Left ventricle myocardium inferior (tissue), 1 donor: Measurements from ENCODE around the gene SFRP4. TPM values are rescaled to one million over a fixed set of nuclear protein-coding genes. Genes with fewer than 3 reads are reported as not detected.

Experiments
- DNase-seq: peaks from one replicate; pipeline ENCODE4 v3.0.0-alpha.2; 2020
- H3K27ac ChIP-seq: fragments of 200-600 bp; replicated peaks from 2 replicates; pipeline ENCODE4 v1.8.0; 2021
- H3K27me3 ChIP-seq: fragments of 200-600 bp; 2 replicates; pipeline ENCODE4 v1.8.0; 2021; ENCODE audit warnings: low read depth
- H3K36me3 ChIP-seq: fragments of 200-600 bp; 2 replicates; pipeline ENCODE4 v1.8.0; 2021
- H3K4me1 ChIP-seq: fragments of 200-600 bp; 2 replicates; pipeline ENCODE4 v1.8.0; 2021
- H3K4me3 ChIP-seq: fragments of 200-600 bp; 2 replicates; pipeline ENCODE4 v1.8.0; 2021; ENCODE audit warnings: mild to moderate bottlenecking, moderate library complexity
- H3K9me3 ChIP-seq: fragments of 200-600 bp; replicated peaks from 2 replicates; pipeline ENCODE4 v1.8.0; 2021
- intact Hi-C: fragments of 100-400 bp; cut with micrococcal nuclease; formaldehyde crosslinking; loops from one replicate; pipeline ENCODE4 v1.11.0; 2022
- total RNA-seq: library from RNA; stranded (reverse); fragmentation: NEBNext Ultra II Directional; extraction: Animal tissue kit (Norgen Biotek cat#: 25700); gene quantifications from one replicate; pipeline ENCODE4 v1.2.1, GENCODE V29; 2021
- TF ChIP-seq, protein P1 (sequence below): fragments of 200-600 bp; IDR thresholded peaks from 2 replicates; pipeline ENCODE4 v1.8.0; 2021; ENCODE audit warnings: antibody characterized with exemption, mild to moderate bottlenecking, borderline replicate concordance
- donor health status: DM: no; HTN: yes; CAD: no; lungs with severe emphysema.

The SFRP4 gene
- total RNA-seq, 1 donor from 2014 or later: 2.1 TPM

DNA sequence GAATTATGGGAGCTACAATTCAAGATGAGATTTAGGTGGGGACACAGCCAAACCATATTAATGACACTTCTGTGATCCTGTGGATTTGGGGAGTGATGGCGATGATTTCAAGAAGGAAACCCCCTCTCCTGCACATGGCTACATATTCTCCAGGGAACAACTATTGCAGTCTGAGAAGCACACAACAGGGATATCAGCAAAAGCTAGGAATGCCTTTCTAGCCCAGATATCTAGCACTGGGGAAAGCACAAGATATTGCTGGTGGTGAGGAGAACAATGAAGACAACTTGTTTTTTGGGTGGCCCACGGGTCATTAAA lies 28.1 kb upstream of the SFRP4 start:
- no peaks in the 10 kb centered on the region for H3K36me3 ChIP-seq
- DNase-seq: no peak
- no peaks in the 10 kb centered on the region for H3K27me3 ChIP-seq
- peaks cover 57% of the 10 kb centered on the region for H3K4me1 ChIP-seq
- intact Hi-C loops: no loop called here
- no peak overlapping the region for H3K4me3 ChIP-seq
- TF ChIP-seq, protein P1, sequence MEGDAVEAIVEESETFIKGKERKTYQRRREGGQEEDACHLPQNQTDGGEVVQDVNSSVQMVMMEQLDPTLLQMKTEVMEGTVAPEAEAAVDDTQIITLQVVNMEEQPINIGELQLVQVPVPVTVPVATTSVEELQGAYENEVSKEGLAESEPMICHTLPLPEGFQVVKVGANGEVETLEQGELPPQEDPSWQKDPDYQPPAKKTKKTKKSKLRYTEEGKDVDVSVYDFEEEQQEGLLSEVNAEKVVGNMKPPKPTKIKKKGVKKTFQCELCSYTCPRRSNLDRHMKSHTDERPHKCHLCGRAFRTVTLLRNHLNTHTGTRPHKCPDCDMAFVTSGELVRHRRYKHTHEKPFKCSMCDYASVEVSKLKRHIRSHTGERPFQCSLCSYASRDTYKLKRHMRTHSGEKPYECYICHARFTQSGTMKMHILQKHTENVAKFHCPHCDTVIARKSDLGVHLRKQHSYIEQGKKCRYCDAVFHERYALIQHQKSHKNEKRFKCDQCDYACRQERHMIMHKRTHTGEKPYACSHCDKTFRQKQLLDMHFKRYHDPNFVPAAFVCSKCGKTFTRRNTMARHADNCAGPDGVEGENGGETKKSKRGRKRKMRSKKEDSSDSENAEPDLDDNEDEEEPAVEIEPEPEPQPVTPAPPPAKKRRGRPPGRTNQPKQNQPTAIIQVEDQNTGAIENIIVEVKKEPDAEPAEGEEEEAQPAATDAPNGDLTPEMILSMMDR: no peak
- H3K27ac ChIP-seq: peak overlapping the region; percentile 83
- no peaks in the 10 kb centered on the region for H3K9me3 ChIP-seq

DNA sequence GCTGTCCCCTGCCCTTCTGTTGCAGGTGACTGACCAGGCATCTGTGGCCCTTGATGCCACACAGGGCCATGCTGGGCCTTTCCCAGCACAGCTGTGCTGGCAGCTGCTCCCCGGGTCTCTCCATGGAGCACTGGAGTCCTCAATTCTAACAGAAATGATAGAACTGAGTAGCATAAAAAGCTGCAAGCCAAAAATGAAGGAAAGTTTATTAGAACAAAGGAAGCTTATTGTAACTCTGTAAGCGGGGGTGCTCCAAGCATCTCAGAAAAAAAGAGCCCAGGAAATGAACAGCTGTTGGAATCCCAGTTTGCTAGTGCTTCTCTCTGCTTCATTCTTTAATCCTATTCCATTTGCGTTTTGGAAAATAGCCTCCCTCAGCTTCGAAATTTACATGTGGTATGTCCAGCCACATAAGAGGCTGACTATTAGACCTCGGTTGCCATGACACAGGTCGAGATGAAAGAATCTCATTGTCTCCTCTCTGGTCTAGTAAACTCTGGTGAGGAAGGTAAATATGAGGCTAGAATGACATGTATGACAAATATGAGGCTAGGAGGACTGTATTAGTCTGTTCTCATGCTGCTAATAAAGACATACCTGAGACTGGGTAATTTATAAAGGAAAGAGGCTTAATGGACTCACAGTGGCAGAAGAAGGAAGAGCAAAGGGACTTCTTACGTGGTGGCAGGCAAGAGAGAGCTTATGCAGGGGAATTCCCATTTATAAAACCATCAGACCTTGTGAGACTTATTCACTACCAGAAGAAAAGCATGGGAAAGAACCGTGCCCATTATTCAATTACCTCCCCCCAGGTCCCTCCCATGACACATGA lies 27.5 kb upstream of the SFRP4 start:
- Histone ChIP-seq H3K4me1 (peaks cover 57% of the 10 kb centered on the region), H3K27me3 (no peaks in the 10 kb centered on the region), H3K9me3 (no peaks in the 10 kb centered on the region), H3K4me3 (no peak overlapping the region), H3K27ac (peak overlapping the region; percentile 83), H3K36me3 (no peaks in the 10 kb centered on the region)
- intact Hi-C loops: no loop called here
- no peak for DNase-seq
- TF ChIP-seq, protein P1: no peak

DNA sequence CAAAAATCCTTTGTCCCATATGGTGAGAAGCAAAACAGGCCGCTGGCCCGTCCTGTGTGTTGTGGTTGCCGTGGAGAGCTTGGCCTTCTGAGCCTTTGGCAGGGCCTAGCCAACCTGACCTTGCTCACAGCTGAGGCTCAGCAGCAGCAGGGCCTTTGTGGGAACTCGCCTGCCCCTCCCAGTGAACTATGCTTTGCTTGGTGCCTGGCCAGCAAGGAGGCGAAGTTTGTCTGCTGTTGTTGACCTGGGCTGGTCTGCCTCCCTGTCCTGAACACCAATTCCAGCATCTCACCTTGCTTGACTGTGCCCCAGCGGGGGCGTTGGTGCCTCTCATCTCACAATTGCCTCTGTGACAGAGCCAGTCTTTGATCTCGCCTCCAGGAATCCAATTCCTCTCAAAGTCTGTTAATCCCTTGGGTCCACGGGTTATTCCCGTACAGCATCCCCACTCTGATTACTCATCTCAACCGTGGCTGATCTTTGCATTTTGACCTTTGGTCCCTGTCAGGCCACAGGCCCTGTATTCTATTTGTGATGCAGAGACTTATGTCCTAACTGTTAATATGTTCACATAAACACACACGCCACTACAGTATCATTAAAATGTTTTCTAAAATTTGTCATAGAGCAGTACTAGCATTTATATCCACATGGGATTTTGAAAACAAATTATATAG lies 26.5 kb upstream of the SFRP4 start:
- peaks cover 53% of the 10 kb centered on the region for H3K4me1 ChIP-seq
- peaks cover 7% of the 10 kb centered on the region for H3K9me3 ChIP-seq
- DNase-seq: peak; percentile 82
- H3K4me3 ChIP-seq: no peak overlapping the region
- H3K36me3 ChIP-seq: no peaks in the 10 kb centered on the region
- H3K27ac ChIP-seq: peak overlapping the region; percentile 83
- no peaks in the 10 kb centered on the region for H3K27me3 ChIP-seq
- intact Hi-C loops: no loop called here
- TF ChIP-seq, protein P1: no peak

DNA sequence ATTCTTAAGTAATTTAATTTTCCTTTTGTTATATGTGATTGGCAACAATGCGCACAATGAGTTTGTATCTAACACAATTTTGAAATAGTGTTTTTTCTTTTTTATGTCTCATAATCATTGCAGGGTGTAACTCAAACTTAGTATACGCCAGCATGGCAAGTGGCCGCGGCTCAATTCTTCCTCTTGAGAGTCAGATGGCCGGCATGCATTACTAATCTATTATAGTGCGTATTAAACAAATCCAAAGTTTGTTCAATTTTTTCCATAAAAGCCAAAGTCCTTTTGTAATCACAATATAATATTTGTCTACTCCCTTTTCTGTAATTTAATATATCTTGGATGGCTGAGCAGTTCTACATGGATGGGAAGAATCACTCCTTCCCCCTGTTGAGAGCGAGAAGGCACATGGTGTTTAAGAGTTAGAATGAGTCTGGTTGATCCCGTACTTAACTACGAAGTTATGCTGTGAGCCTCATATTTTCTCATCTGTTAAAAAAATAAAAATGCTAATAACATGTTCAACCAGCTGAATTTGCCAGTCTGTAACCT lies 16.5 kb upstream of the SFRP4 start:
- Histone ChIP-seq H3K27me3 (no peaks in the 10 kb centered on the region), H3K9me3 (peaks cover 10% of the 10 kb centered on the region), H3K27ac (no peak overlapping the region), H3K4me1 (peaks cover 10% of the 10 kb centered on the region), H3K4me3 (no peak overlapping the region), H3K36me3 (no peaks in the 10 kb centered on the region)
- TF ChIP-seq, protein P1: no peak
- intact Hi-C loops: no loop called here
- DNase-seq: no peak

DNA sequence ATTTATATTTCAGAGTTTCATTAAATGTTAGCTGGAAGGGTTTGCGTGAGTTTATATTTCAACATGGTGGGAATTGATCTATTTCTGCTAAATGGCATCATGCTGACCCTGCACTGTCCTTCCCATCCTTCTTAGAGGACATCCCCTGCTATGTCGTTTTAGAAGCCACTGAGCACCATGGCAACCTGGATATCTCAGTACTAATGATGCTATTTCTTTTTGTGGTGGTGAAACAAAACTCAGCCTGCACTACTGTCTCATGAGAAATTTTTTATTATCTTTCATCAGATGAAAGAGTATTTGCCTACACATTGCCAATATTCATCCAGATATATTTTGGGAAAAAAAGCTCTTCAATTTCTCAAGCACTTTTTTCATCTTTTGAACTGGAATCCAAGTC lies 15.9 kb upstream of the SFRP4 start:
- Histone ChIP-seq H3K9me3 (peaks cover 8% of the 10 kb centered on the region), H3K4me1 (peaks cover 10% of the 10 kb centered on the region), H3K27me3 (no peaks in the 10 kb centered on the region), H3K36me3 (no peaks in the 10 kb centered on the region), H3K4me3 (no peak overlapping the region), H3K27ac (no peak overlapping the region)
- intact Hi-C loops: no loop called here
- no peak for DNase-seq
- TF ChIP-seq, protein P1: no peak
